K562 (cell line): Measurements from ENCODE around the gene RARRES1. TPM values are rescaled to one million over a fixed set of nuclear protein-coding genes. Genes with fewer than 3 reads are reported as not detected.

ENCODE experiments used
- ATAC-seq: fragments of 200-7000 bp; cut with Tn5 transposase; 3 replicates; pipeline ENCODE4 v1.9.1; 2020; ENCODE audit warnings: moderate library complexity
- BruUV-seq: library from RNA; stranded (reverse); fragments of 400-500 nt; replicated peaks from 2 replicates; lab custom pipeline; 2021; lab: Mats Ljungman, UMichigan
- CTCF ChIA-PET: fragments of 300-600 bp; formaldehyde crosslinking; extraction: SDS; loops from one replicate; lab custom pipeline; 2021; ENCODE audit warnings: low intra/inter-chr PET ratio; lab: Yijun Ruan, JAX
- POLR2A ChIA-PET: fragments of 300-600, 350-650 bp; sonication (Branson Sonifier 250); formaldehyde crosslinking; extraction: SDS; loops from one replicate; lab custom pipeline; 2021; ENCODE audit warnings: antibody characterized with exemption, inconsistent platforms; lab: Yijun Ruan, JAX
- DNase-seq, 4 experiments: peaks; one replicate each; pipeline versions ENCODE4 v3.0.0 to v3.0.0-alpha.2; 2011 to 2018; ENCODE audit warnings: low spot score in 3 of 4, mixed read lengths in 3 of 4; ENCODE audit errors: extremely low read depth in 1 of 4
- FAIRE-seq: peaks from 2 replicates; lab custom pipeline; 2011; peaks lifted over from hg19 to GRCh38; lab: Jason Lieb, UNC
- H2AFZ ChIP-seq: 2 replicates; pipeline ENCODE4 v1.6.0; 2011; ENCODE audit warnings: low read depth, low read length, control low read depth, inconsistent platforms
- H3K27ac ChIP-seq: fragments of 200-600 bp; 3 replicates; pipeline ENCODE4 v1.8.0; 2011; ENCODE audit warnings: low read depth, mild to moderate bottlenecking, control low read depth, inconsistent platforms, low read length, moderate library complexity, mixed read lengths; ENCODE audit errors: extremely low read depth
- H3K27me3 ChIP-seq, 2 experiments: fragments of 300-600 bp in 1 of 2; 2 replicates in 1 of 2; 3 replicates in 1 of 2; pipeline versions ENCODE4 v1.6.0 to v1.8.0; 2011; ENCODE audit warnings: inconsistent platforms in 2 of 2, low read length in 2 of 2, mild to moderate bottlenecking in 1 of 2, mixed read lengths in 1 of 2, moderate library complexity in 1 of 2; ENCODE audit not compliant: control insufficient read depth in 2 of 2, insufficient read depth in 2 of 2
- H3K36me3 ChIP-seq: fragments of 300-600 bp; 3 replicates; pipeline ENCODE4 v1.8.0; 2011; ENCODE audit warnings: mild to moderate bottlenecking, low read length, inconsistent platforms; ENCODE audit not compliant: control insufficient read depth, insufficient read depth
- H3K4me1 ChIP-seq, 2 experiments: fragments of 200-600 bp in 1 of 2; replicated peaks in 1 of 2; 2 replicates in 1 of 2; 3 replicates in 1 of 2; pipeline versions ENCODE4 v1.5.1 to v1.8.0; 2011; ENCODE audit warnings: inconsistent platforms in 2 of 2, low read length in 2 of 2, mild to moderate bottlenecking in 1 of 2, mixed read lengths in 1 of 2, moderate library complexity in 1 of 2; ENCODE audit not compliant: control insufficient read depth in 2 of 2, insufficient read depth in 2 of 2
- H3K4me2 ChIP-seq: 2 replicates; pipeline ENCODE4 v1.6.1; 2011; ENCODE audit warnings: low read length, control low read depth, inconsistent platforms, mixed read lengths; ENCODE audit not compliant: insufficient read depth
- H3K4me3 ChIP-seq: fragments of 200-600 bp; sonication (generic), shearing (Covaris generic); 2 replicates; pipeline ENCODE4 v1.5.1; 2016; ENCODE audit warnings: control low read depth, inconsistent platforms
- H3K79me2 ChIP-seq: fragments of 200-600 bp; 3 replicates; pipeline ENCODE4 v1.8.0; 2011; ENCODE audit warnings: low read length, inconsistent platforms; ENCODE audit not compliant: control insufficient read depth, insufficient read depth
- H3K9ac ChIP-seq, 2 experiments: 2 replicates each; pipeline versions ENCODE4 v1.6.0 to v1.6.1; 2011; ENCODE audit warnings: low read depth in 2 of 2, low read length in 2 of 2, control low read depth in 1 of 2, inconsistent platforms in 1 of 2, mild to moderate bottlenecking in 1 of 2, mixed read lengths in 1 of 2; ENCODE audit not compliant: insufficient read depth in 1 of 2
- H3K9me1 ChIP-seq: one replicate; pipeline ENCODE4 v1.6.0; 2011; ENCODE audit warnings: inconsistent platforms, mild to moderate bottlenecking, low read length, moderate library complexity; ENCODE audit not compliant: control insufficient read depth, insufficient read depth
- H3K9me3 ChIP-seq: replicated peaks from 2 replicates; pipeline ENCODE4 v1.5.1; 2011; ENCODE audit warnings: low read depth, low read length, inconsistent platforms; ENCODE audit not compliant: control insufficient read depth, insufficient read depth
- H4K20me1 ChIP-seq: replicated peaks from 2 replicates; pipeline ENCODE4 v1.6.1; 2011; ENCODE audit warnings: low read length, inconsistent platforms, mixed read lengths; ENCODE audit not compliant: control insufficient read depth, insufficient read depth
- CEBPB ChIP-seq: fragments of 450-650 bp; IDR thresholded peaks from 2 replicates; pipeline ENCODE4 v1.6.1; 2016; ENCODE audit warnings: missing genetic modification characterization, missing compliant biosample characterization
- KAT8 ChIP-seq: fragments of 450-650 bp; IDR thresholded peaks from 2 replicates; pipeline ENCODE4 v1.6.1; 2016; ENCODE audit warnings: low read depth, mild to moderate bottlenecking
- WGBS: fragments of 100-300 bp; shearing (Covaris generic); methylation state at CpG from one replicate; pipeline ENCODE4 v1.1.6; 2016; ENCODE audit warnings: low coverage, mixed read lengths; ENCODE audit not compliant: insufficient coverage; ENCODE audit errors: missing lambda C conversion rate; 5-methylcytosine and 5-hydroxymethylcytosine counted together
- in situ Hi-C: fragments of 300-500 bp; cut with MboI; formaldehyde crosslinking; loops from 4 replicates; pipeline ENCODE4 v1.15.0; 2018; ENCODE audit warnings: inconsistent platforms, mixed read lengths
- intact Hi-C: fragments of 100-400 bp; cut with micrococcal nuclease; formaldehyde crosslinking; loops from 2 replicates; pipeline ENCODE4 v1.14.2; 2022
- polyA plus RNA-seq, 8 experiments: library from polyadenylated mRNA; depleted of rRNA in 4 of 8; stranded (reverse) in 5 of 8; unstranded in 3 of 8; fragments of >200 nt; fragmentation: Nextera tagmentation in 2 of 8; fragmentation: Illumina TruSeq in 1 of 8; extraction: Ambion mirVana in 2 of 8; extraction: Trizol in 1 of 8; gene quantifications; 2 replicates each; pipeline versions ENCODE4 v1.2.1 to v1.2.3, GENCODE V29; 2011 to 2014; ENCODE audit warnings: inconsistent platforms in 1 of 8, missing spikeins in 1 of 8
- total RNA-seq, 7 experiments: library from RNA; depleted of rRNA in 6 of 7; stranded (reverse); fragments of >200 nt in 6 of 7; fragmentation: Illumina TruSeq in 2 of 7; extraction: Trizol in 2 of 7; gene quantifications; 2 replicates each; pipeline versions ENCODE4 v1.2.1 to v1.2.3, GENCODE V29; 2011 to 2021; ENCODE audit warnings: low replicate concordance in 1 of 7
- TF ChIP-seq, protein P1 (sequence below): fragments of 450-650 bp; IDR thresholded peaks from 2 replicates; pipeline ENCODE4 v1.6.1; 2016; ENCODE audit warnings: mild to moderate bottlenecking
- TF ChIP-seq, protein P2 (sequence below): IDR thresholded peaks from 3 replicates; pipeline ENCODE4 v1.6.1; 2011; ENCODE audit warnings: borderline replicate concordance, mild to moderate bottlenecking; ENCODE audit not compliant: insufficient read length, insufficient read depth

RARRES1 gene
- total and polyA plus RNA-seq, 9 of the 15 experiments (the other 6 are each of a cell fraction or from before 2014, with no cell fraction given): not detected

- TF ChIP-seq, protein P1, sequence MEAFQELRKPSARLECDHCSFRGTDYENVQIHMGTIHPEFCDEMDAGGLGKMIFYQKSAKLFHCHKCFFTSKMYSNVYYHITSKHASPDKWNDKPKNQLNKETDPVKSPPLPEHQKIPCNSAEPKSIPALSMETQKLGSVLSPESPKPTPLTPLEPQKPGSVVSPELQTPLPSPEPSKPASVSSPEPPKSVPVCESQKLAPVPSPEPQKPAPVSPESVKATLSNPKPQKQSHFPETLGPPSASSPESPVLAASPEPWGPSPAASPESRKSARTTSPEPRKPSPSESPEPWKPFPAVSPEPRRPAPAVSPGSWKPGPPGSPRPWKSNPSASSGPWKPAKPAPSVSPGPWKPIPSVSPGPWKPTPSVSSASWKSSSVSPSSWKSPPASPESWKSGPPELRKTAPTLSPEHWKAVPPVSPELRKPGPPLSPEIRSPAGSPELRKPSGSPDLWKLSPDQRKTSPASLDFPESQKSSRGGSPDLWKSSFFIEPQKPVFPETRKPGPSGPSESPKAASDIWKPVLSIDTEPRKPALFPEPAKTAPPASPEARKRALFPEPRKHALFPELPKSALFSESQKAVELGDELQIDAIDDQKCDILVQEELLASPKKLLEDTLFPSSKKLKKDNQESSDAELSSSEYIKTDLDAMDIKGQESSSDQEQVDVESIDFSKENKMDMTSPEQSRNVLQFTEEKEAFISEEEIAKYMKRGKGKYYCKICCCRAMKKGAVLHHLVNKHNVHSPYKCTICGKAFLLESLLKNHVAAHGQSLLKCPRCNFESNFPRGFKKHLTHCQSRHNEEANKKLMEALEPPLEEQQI: no peak
- TF ChIP-seq, protein P2, sequence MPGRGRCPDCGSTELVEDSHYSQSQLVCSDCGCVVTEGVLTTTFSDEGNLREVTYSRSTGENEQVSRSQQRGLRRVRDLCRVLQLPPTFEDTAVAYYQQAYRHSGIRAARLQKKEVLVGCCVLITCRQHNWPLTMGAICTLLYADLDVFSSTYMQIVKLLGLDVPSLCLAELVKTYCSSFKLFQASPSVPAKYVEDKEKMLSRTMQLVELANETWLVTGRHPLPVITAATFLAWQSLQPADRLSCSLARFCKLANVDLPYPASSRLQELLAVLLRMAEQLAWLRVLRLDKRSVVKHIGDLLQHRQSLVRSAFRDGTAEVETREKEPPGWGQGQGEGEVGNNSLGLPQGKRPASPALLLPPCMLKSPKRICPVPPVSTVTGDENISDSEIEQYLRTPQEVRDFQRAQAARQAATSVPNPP: no peak
These were observed 21.6 kb upstream of the RARRES1 start (continued) for GRCh38 chr3:158753854-158754253.

DNA sequence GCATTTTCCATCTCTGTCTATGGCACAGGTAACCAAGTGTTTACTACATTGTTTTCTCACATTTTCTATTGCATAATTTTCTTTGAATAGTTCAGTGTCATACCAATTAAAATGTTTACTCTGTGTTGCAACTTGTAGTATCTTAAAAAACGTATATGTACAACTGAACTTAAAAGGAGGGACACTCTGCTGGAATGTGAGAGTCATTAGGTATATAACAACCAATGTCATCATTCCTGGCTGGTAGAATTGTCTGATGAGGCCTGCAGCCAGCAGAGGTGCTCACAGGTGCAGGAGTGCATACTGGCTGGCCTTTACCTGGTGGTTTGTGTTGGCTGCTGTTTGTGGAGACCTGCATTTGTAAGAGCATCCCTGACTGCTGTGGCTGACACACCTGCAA, 19.1 kb upstream of the RARRES1 start:
- intact Hi-C loops: no loop called here

More for the DNA sequence above, 19.1 kb upstream of the RARRES1 start:
- 5% methylated on average over 1 of the region's 1 CpG for WGBS
- ATAC-seq (no peak), FAIRE-seq (no peak), DNase-seq (no peak)
- Histone ChIP-seq H3K4me2 (no peak overlapping the region), H3K27ac (no peak overlapping the region), H3K27me3 (no peaks in the 10 kb centered on the region), H3K9me3 (no peaks in the 10 kb centered on the region), H2AFZ (no peak overlapping the region), H3K4me3 (no peak overlapping the region), H3K9me1 (no peaks in the 10 kb centered on the region), H4K20me1 (no peaks in the 10 kb centered on the region), H3K79me2 (no peaks in the 10 kb centered on the region; the same call in 2 of the 3 replicates), H3K4me1 (peaks cover 20 to 24% of the 10 kb centered on the region in 2 experiments; a peak in 4 of 5 replicates), H3K36me3 (peaks cover 26% of the 10 kb centered on the region; the same call in 1 of the 3 replicates), H3K9ac (no peak overlapping the region)
- ChIA-PET POLR2A (interaction anchor here (1.2 to 1.5 kb wide), 3 partner anchors 10 to 17 kb away, joined by 3 to 4 read pairs (median 4); no protein-coding TSS in a partner anchor), CTCF (no interaction called here)
- no peak for TF ChIP-seq KAT8
- TF ChIP-seq CEBPB (tag): 0 out of 2 replicates have a peak, but pooled peaks have one; percentile 18
- in situ Hi-C loops: no loop called here
- no TSS peak for BruUV-seq
